Neutrophil (primary cell): ENCODE measurements around the gene RAC2.

Experiments used
- H3K27ac ChIP-seq: fragments of 200-600 bp; sonication (generic); 2 replicates; pipeline ENCODE4 v1.5.1; 2016; ENCODE audit warnings: mild to moderate bottlenecking, moderate library complexity
- H3K27me3 ChIP-seq: fragments of 200-600 bp; sonication (generic); 2 replicates; pipeline ENCODE4 v1.6.0; 2016; ENCODE audit warnings: mild to moderate bottlenecking
- H3K36me3 ChIP-seq: fragments of 200-600 bp; sonication (generic); 2 replicates; pipeline ENCODE4 v1.5.1; 2017
- H3K4me1 ChIP-seq, 2 experiments: fragments of 200-600 bp in 1 of 2; sonication (generic) in 1 of 2; 1 replicate in 1 of 2; 2 replicates in 1 of 2; pipeline versions ENCODE4 v1.5.1 to v1.6.1; 2013 to 2016; ENCODE audit warnings: low read depth in 1 of 2, low read length in 1 of 2, mild to moderate bottlenecking in 1 of 2, moderate library complexity in 1 of 2; ENCODE audit not compliant: control insufficient read depth in 1 of 2, insufficient read depth in 1 of 2
- H3K4me3 ChIP-seq, 2 experiments: fragments of 200-600 bp in 1 of 2; sonication (generic) in 1 of 2; 1 replicate in 1 of 2; 2 replicates in 1 of 2; pipeline ENCODE4 v1.5.1; 2013 to 2016; ENCODE audit warnings: low read depth in 1 of 2, low read length in 1 of 2, mild to moderate bottlenecking in 1 of 2, moderate library complexity in 1 of 2
- H3K9me3 ChIP-seq: fragments of 200-600 bp; sonication (generic); 2 replicates; pipeline ENCODE4 v1.5.1; 2016
- CTCF ChIP-seq: fragments of 200-600 bp; sonication (generic); IDR thresholded peaks from 2 replicates; pipeline ENCODE4 v1.5.1; 2016; ENCODE audit warnings: antibody characterized with exemption

The RAC2 gene

GRCh38 chr22:37179126-37179470 is 65.0 kb downstream of the RAC2 start:
- no peak for TF ChIP-seq CTCF
- H3K9me3 ChIP-seq: no peaks in the 10 kb centered on the region
- H3K27me3 ChIP-seq: no peaks in the 10 kb centered on the region
- H3K27ac ChIP-seq: peak overlapping the region; percentile 89
- no peak overlapping the region for H3K4me3 ChIP-seq
- H3K4me1 ChIP-seq: peaks cover 51 to 62% of the 10 kb centered on the region in 2 experiments
- H3K36me3 ChIP-seq: no peaks in the 10 kb centered on the region

- no peak for TF ChIP-seq CTCF
- Histone ChIP-seq H3K27ac (peak overlapping the region; percentile 89), H3K27me3 (no peaks in the 10 kb centered on the region), H3K36me3 (no peaks in the 10 kb centered on the region), H3K9me3 (no peaks in the 10 kb centered on the region), H3K4me3 (peak overlapping the region; percentile 6 to 54), H3K4me1 (peaks cover 51 to 62% of the 10 kb centered on the region in 2 experiments)
Observed at GRCh38 chr22:37178350-37179125, 65.5 kb downstream of the RAC2 start.

- no peaks in the 10 kb centered on the region for H3K9me3 ChIP-seq
- peak overlapping the region; percentile 89 for H3K27ac ChIP-seq
- H3K36me3 ChIP-seq: no peaks in the 10 kb centered on the region
- no peak for TF ChIP-seq CTCF
- H3K4me1 ChIP-seq: peaks cover 51 to 62% of the 10 kb centered on the region in 2 experiments
- H3K4me3 ChIP-seq: peak overlapping the region; percentile 21 to 54
- no peaks in the 10 kb centered on the region for H3K27me3 ChIP-seq
Observed at GRCh38 chr22:37177755-37178154, 66.3 kb downstream of the RAC2 start.

GRCh38 chr22:37177221-37177620 is 66.8 kb downstream of the RAC2 start:
- Histone ChIP-seq H3K36me3 (no peaks in the 10 kb centered on the region), H3K9me3 (no peaks in the 10 kb centered on the region), H3K27ac (peak overlapping the region; percentile 89), H3K4me3 (peak overlapping the region; percentile 48 to 54), H3K27me3 (no peaks in the 10 kb centered on the region), H3K4me1 (peaks cover 51 to 62% of the 10 kb centered on the region in 2 experiments)
- TF ChIP-seq CTCF: no peak

GRCh38 chr22:37176464-37177061 is 67.5 kb downstream of the RAC2 start:
- Histone ChIP-seq H3K4me1 (peaks cover 51 to 62% of the 10 kb centered on the region in 2 experiments), H3K9me3 (no peaks in the 10 kb centered on the region), H3K36me3 (no peaks in the 10 kb centered on the region), H3K4me3 (peak overlapping the region; percentile 48 to 54), H3K27me3 (no peaks in the 10 kb centered on the region), H3K27ac (peak overlapping the region; percentile 89)
- TF ChIP-seq CTCF: peak; percentile 23
